HG03175 (cell line): ENCODE measurements around the gene SPARC.
A peak's percentile ranks its signal among the peaks of the same experiment; 100 is the strongest.
"Not testable (repeated sequence)": the region's sequence is repeated elsewhere in the genome, so short reads cannot be mapped to it uniquely, and the experiment has no call there.

Experiments
- ATAC-seq: cut with Tn5 transposase; IDR thresholded peaks from one replicate; pipeline ENCODE4 v1.9.1; 2021; ENCODE audit warnings: mild to moderate bottlenecking, moderate library complexity; ENCODE audit not compliant: unreplicated experiment

The SPARC gene

GRCh38 chr5:151700820-151701219, 14.1 kb upstream of the SPARC start:
- ATAC-seq: peak; percentile 38

- no peak for ATAC-seq
Measured at GRCh38 chr5:151700296-151700695, 13.6 kb upstream of the SPARC start.

- no peak for ATAC-seq
Measured at GRCh38 chr5:151699071-151699901, 12.6 kb upstream of the SPARC start.

GRCh38 chr5:151698081-151698480, 11.4 kb upstream of the SPARC start:
- ATAC-seq: not testable (repeated sequence)

DNA sequence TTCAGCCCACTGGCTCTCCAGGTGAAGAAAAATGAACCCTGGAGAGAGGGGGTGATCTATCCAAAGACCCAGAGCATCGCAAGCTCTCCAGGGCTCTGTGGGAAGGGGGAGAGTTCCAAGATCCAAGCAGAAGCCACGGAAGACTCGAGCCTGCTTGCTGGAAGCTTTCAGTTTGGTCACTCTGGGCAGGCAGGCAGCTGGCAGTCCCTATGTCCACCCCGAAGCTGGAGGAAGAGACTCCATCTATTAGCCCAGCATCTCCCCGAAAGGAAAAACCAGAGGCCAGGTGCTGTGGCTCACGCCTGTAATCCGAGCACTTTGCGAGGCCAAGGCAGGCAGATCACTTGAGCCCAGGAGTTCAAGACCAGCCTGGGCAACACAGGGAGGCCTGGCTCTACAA, 10.7 kb upstream of the SPARC start:
- ATAC-seq: no peak

DNA sequence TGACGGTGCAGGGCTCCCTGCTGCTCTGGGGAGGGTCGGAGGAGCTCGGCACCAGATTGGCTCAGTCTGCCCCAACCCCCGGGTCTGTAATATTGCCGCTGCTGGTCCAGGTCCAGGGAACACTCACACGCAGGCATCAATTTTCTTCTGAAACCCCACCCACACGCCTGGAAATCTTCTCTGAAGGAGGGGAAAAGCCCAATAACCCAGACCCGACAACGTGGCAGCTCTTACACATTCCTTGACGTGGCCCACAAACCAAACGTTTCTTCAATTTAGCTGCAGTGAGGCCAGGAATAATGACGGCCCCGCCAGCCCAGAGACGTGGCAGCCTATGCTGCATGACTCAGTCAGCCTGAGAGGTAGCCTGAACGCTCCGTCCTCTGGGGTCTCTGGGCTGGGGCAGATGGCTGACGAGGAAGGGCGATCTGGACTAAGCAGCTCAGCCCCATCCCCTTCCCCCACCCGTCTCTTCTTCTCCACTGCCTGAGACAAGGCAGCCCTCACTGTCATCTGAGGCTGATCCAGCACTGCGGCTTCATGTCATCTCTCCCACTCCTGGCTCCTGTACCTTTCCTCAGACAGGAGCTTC, 9.9 kb upstream of the SPARC start:
- no peak for ATAC-seq

DNA sequence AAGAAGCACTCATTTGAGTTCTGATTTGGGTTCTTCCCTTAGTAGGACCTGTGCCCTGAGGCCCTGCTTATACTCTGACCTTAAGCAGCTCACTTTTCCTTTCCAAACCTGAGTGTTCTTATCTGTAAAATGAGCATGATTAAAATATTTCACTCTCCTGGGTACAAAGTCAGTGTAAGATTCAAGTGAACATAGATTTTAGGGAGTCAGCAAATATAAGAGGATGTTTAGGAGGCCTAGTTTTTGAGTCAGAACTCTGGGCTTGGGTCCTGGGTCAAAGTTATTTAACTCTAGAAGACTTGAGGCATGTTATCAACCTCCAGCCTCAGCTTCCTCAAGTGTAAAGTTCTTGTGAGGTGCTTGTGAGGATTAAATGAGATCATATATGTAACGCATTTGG, 8.7 kb upstream of the SPARC start:
- ATAC-seq: no peak

DNA sequence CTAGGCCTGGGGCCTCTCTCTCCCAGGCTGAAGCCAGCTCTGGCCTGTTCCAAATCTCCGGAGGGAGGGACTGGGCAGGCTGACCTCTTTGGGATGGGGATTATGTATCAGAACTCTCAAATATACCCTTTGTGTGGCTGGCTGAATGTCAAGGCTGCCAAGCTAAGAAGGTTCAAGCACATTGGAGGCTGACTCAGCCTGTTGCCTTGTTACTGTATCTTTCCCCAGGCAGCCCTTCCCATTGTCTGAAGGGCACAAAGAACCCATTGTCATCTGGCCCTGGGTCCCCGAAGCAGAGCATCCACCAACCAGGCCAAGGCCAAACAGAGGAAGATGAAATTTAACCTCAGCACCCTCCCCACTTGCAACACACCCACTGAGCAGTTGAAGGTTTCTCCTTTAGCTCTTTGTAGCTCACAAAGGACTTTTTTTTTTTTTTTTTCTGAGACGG, 7.3 kb upstream of the SPARC start:
- ATAC-seq: no peak

GRCh38 chr5:151692312-151692711, 5.6 kb upstream of the SPARC start:
- ATAC-seq: no peak

GRCh38 chr5:151691706-151692105, 5.0 kb upstream of the SPARC start:
- ATAC-seq: no peak

GRCh38 chr5:151689591-151689990, 2.9 kb upstream of the SPARC start:
- not testable (repeated sequence) for ATAC-seq

DNA sequence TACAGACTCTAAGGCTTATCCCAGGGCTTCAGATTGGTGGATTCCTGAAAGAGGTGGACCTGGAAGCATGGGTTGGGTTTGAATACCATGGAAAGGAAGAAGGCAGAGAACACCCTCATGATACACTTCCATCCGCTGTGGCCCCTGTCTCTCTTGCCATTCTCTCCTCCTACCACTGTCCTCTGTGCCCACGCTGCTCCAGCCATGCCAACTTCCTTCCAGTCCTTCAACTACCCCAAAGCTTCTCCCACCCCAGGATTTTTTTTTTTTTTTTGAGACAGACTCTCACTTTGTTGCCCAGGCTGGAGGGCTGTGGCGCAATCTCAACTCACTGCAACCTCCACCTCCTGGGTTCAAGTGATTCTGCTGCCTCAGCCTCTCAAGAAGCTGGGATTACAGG, 1.7 kb upstream of the SPARC start:
- ATAC-seq: no peak

DNA sequence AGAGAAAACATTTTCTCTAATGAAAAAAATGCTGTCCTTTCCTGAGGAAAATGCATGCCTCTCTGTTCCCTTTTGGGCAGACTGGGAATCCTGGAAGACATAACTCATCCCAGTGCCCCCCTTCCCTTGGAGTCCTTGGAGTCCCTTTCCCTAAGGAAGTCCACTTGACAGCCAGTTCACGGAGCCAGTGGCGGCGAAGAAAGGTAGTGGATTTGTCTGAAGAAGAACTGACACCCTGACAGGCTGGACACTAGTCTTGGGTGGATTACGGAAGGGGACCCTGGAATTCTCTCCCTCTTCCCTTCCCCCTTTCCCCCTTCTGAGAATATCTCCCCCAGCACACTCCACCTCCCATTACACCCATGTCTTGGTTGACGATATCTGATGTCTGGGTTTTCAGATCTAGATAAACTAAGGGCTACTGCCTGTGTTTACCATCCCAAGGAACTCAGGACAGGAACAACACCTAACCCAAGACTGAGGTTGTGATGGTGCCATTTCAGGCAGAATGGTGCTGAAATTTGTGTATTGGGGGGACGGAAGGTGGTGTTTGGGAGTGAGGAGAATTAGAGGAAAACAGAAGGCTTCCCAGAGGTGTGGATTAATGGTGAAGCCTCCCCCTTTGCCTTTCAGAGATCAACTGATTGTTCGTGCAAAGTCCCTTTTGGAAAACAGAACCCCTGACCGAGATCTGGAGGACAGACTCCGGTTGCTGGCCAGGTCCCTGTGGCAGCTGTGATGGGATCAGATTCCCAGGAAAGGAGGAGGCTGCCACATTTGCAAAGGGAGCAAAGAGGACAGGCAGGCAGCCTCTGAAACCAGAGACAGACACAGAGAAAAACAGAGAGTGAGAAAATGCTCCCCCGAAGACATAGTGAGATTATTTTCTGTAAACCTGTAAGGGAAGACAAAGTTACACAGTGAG, 704 bp downstream of the SPARC start:
- ATAC-seq: no peak

DNA sequence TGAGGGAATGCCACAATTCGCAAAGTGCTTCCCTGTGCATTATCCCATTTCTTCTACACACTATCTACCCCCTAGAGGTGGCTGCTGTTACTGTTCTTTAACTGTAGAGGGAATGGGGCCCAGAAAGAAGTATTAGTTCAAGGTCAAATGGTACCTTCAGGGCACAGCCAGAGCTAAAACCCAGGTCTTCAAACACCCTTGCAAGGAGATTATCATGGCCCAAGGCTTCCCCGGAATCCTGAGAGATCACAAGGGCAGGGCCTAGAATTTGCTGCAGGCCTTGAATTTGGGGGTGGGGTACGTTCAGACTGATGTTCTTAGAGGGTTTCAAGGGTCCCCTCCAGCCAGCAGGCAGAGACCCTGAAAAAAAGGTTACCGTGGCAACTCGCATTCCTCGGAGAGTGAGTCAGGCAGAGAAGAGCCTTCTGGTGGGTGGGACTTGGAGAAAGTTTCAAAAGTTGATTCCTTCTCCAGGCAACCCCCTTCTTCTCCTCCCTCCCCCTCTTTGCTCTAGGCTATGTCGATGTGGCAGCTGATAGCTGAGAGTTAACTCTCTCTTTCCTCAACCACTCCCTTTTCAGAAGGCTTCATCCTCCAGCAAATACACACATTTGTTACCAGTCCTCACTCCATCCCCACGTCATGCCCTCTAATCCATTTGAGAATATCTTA, 1.9 kb downstream of the SPARC start:
- no peak for ATAC-seq

GRCh38 chr5:151683986-151684588, 2.6 kb downstream of the SPARC start:
- ATAC-seq: no peak

GRCh38 chr5:151683444-151683843, 3.3 kb downstream of the SPARC start:
- no peak for ATAC-seq

DNA sequence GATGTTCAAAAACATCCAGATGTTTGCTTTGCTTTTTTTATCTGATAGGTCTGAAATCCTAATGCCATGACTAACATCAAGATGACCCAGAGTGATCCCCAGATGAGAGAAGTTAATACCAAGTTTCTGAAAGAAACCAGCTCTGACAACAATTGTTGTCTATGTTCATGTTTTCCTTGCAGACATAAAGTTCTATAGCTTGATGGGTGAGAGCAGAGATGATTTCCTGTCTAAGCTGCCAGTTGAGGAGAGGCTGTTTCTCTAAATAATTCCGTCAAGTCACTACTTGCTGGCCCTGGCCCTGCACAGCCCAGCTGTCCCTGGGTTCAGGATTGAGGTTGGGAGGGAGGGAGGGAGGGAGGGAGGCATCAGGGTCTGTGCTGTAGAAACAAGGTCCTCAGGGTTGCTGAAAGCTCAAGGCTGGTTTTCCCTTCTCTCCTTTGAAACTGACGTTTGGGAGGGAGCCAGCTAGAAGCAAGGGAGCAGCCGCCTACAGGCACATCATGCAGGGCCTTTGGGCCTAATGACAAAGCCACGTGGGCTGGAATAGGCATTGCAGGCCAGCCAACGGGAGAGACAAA, 3.9 kb downstream of the SPARC start:
- no peak for ATAC-seq

- ATAC-seq: no peak
Measured at GRCh38 chr5:151682240-151682639, 4.5 kb downstream of the SPARC start.

- no peak for ATAC-seq
Measured at GRCh38 chr5:151680944-151681427, 5.7 kb downstream of the SPARC start.

- not testable (repeated sequence) for ATAC-seq
Measured at GRCh38 chr5:151680156-151680505, 6.6 kb downstream of the SPARC start.
